Fibroblast of skin of right biceps (primary cell): ENCODE data around the gene AZU1.

Source experiments
- DNase-seq: peaks from one replicate; pipeline ENCODE4 v3.0.0-alpha.2; 2013

AZU1 gene, protein sequence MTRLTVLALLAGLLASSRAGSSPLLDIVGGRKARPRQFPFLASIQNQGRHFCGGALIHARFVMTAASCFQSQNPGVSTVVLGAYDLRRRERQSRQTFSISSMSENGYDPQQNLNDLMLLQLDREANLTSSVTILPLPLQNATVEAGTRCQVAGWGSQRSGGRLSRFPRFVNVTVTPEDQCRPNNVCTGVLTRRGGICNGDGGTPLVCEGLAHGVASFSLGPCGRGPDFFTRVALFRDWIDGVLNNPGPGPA

DNA sequence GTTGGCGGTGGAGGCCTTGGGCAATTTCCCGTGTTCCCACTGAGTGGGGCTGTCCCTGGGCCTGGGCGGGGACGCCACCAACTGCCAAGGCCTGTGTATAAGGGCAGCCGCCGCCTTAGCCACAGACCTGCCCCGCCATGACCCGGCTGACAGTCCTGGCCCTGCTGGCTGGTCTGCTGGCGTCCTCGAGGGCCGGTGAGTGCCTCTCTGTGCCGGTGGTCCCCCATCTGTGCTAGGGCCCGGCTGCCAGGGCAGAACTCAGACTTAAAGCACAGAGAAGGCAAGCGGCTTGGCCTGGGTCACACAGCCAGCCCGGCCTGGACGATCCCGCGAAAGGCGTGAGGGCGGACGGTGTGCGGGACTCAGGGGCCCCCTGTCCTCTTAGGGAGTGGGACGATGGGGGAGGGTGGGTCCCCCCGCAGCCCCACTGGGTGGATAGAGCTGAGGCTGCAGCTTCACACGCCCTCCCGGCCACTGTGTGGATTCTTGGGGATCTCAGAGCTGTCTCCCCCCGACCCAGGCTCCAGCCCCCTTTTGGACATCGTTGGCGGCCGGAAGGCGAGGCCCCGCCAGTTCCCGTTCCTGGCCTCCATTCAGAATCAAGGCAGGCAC is at the start of gene AZU1:
Gene AZU1, plus strand, starts transcription at position 128 of the 612 bp plus-strand sequence. Its CDS starts 10 bp downstream, at position 138.
- DNase-seq, result no peak

DNA sequence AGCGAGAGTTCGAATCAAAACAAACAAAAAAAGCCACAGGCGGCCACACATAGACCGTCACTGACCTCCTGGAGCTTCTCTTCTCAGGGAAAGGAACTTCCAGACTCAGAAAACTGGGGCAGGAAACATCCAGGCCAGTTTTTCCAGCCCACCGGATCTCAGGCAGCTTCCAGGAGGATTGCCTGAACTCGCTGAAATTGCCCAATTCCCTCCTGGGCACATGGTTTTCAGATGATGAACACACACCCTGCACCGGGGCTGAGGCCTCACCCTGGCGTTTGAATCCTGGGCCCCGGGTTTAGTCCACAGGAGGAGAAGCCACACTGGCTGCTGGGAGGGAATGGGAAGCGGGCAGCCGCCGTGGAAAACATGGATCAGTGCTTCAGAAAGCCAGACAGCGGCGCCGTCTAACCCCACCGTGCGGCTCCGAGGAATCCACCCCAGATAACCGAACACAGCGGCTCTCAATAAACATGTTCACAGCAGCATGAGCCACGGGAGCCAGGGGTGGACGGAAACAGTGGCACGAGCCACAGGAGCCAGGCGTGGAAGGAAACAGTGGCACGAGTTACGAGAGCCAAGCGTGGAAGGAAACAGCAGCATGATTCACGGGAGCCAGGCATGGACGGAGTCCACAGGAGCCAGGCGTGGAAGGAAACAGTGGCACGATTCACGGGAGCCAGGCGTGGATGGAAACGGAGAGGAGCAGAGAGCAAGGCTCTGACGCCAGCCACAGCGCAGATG is 48.6 kb upstream of the AZU1 start:
- DNase-seq, result peak; percentile 91

DNA sequence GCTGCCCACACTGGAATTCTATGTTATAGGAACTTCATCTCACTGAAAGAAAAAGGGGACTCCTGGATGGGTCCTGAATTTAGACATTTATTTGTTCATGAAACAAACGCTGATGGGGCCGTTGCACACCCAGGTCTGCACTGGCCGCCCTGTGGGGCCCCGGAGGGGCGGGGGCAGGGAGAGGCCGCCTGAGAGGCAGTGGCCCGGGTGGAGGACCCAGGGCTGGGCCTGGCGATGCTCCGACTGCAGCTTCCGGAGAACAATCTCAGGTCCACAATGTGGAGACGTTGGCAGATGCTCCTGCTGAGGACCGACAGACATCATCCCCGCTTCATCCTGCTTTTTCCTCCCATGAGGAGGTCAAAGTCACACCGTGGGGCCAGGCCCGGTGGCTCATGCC is 46.7 kb upstream of the AZU1 start:
- no peak for DNase-seq

DNA sequence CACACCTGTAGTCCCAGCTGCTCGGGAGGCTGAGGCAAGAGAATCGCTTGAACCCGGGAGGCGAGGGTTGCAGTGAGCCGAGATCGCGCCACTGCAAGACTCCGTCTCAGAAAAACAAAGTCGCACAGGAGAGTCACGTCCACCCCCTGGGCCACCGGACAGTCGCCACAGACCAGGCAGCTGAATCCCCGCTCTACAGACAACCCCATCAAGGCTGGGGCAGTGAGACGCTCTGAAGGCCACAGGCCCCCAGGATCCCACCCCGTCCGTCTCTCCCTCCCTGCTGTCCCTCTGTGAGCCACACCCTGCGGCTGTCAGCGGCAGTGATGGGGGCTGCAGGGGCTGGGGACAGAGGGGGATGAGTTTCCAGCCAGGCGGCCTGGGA is 45.8 kb upstream of the AZU1 start:
- DNase-seq, result no peak

GRCh38 chr19:782185-782877 is 45.3 kb upstream of the AZU1 start:
- DNase-seq, result peak; percentile 76

DNA sequence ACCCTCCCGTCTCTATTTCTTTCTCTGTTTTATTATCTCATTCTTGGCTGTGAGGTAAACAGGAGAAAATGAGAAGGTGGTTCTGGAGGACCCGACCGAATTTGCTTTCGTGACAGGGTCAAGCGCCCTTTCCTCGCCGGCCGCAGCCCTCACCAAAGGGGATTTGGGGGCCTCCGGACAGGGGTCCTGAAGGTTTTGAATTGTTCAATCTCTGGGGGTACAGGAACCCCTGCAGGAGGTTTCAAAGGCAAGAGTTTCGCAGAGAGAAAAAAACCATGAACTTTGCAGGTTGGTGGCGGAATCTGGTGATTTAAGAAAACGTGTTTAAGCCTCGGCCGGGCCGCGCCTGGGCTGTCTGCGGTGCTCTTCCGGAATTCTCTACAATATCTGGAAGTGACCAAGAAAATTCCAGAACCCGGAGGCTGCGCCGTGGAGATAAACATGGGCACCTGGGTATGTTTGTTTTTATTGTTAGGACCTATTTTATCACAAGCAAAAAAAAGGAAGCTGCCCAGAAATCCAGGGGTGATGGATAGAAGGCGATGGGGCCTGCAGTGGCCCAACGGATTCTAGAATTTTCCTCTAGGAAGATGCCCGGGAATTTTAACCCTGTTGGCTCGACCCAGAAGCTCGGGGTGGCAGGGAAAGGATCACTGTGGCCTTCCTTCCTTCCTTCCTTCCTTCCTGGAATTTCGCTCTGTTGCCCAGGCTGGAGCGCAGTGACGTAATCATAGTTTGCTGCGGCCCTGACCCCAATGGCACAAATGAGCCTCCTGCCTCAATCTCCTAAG is 44.6 kb upstream of the AZU1 start:
- no peak for DNase-seq

DNA sequence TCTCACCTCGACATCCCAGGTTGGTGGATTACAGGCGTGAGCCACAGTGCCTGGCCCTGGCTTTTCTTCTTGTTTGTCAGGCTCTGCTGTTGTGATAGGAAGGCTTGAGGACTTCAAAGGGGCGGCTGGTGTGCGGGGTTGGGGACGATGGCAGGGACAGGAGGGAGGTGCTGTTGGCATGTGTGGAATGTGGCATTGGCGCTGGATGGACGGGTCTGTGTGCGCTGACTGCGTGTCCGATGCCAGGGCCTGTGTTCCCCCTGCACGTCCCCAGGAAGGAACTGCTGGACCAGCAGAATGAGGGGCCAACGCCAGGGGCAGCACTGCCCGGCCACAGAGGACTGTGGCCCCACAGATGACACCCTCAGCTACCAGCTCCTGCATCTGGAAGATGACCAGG is 43.1 kb upstream of the AZU1 start:
- no peak for DNase-seq

DNA sequence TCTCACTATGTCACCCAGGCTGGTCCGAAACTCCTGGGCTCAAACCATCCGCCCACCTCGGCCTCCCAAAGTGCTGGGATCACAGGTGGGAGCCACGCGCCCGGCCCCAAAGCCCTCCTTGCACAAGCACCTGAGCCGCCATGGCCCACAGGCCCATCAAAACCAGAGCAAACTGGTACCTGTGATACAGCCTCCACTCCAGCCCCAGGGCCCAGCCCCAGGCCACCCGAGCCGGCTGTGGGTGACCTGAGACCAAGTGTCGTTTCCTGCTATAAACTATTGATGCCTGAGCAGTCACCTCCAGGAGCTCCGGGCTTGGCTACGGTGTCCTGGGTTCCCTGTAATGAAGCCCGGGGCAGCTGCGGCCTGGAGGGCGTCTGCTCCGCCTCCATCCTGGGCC is 40.1 kb upstream of the AZU1 start:
- DNase-seq, result no peak

- no peak for DNase-seq
Measured at GRCh38 chr19:788686-788982, 39.0 kb upstream of the AZU1 start.

DNA sequence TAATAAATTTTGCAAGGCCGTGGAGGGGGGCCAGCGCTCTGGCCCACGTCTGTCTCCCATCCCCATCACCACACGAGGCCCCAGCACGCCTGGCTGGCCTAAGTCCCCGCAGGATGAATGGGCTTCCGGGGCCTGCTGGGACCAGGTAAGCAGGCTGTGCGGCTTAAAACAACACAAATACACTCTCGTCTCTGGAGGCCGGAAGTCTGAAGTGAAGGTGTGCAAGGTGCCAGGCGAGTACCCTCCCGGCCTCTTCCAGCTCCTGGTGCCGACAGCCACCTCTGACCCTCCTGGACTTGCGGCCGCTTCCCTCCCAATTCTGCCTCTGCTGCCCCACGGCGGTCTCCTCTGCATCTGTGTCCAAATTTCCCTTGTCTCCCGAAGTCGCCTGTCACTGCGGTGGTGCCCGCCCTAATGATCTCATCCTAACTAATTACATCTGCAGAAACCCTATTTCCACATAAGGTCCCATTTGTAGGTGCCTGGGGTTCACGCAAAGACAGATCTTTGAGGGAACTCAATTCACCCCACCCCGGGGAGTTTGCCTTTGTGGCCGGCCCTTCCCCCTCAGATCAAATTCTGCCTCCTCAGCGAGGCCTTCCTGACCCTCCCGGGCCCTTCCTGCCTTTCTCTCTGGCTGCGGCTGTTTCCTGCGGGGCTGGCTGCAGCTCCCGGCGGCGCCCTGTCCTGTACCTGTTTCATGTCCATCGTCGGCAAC is 38.5 kb upstream of the AZU1 start:
- DNase-seq, result no peak

DNA sequence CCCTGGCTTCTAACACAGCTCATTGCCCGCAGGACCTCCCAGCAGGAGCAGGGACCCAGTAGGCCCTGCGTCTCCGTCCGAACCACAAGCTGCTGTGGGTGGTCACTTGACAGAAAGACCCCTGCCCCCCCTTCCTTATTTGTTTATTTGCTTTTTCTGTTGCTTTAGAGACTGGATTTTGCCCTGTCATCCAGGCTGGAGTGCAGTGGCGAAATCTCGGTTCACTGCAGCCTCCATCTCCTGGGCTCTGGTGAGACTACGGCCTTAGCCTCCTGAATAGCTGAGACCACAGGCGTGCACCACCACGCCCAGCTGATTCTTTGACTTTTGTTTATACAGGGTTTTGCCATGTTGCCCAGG is 38.0 kb upstream of the AZU1 start:
- DNase-seq, result no peak

DNA sequence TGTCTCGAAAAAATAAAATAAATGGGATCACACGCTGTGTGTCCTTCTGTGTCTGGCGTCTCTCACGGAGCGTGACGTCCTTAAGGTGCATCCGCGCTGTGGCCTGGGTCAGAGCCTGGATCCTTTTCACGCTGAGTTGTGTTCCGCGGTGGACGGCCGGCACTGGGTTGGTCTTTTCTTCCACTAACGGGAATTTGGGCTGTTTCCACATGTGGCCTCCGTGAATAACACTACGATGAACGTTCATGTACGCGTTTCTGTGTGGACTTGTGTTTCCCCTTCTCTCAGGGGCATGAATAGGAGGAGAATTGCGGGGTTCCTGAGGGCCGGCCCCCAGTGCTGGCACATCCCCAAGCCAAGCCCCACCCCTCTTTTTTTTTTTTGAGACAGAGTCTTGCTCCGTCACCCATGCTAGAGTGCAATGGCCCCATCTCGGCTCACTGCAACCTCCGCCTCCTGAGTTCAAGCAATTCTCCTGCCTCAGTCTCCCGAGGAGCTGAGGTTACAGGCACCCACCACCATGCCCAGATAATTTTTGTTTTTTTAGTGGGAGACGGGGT is 36.5 kb upstream of the AZU1 start:
- no peak for DNase-seq

GRCh38 chr19:791567-792305 is 35.9 kb upstream of the AZU1 start:
- no peak for DNase-seq

DNA sequence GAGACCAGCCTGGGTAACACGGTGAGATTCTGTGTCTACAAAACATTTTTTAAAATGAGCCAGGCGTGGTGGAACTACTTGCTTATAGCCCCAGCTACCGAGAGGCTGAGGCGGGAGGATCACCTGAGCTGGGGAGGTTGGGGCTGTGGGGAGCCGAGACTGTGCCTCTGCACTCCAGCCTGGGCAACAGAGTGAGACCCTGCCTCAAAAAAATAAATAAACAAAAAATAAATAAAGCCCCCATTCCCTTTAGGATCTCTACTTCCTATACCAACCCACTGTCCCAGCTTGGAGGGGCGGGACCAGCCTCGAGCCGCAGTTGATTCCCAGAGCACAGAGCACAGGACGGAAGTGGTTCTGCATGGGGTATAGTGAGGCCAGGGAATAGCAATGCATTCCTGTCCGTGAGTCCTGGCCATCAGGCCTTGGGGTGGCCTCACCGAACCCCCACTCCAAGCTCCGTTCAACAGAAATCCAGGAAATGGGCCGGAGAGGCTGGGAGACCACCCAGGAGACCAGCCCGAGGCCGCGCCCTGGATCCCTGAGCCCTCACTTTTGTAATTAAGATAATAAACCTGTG is 35.2 kb upstream of the AZU1 start:
- no peak for DNase-seq

GRCh38 chr19:793806-794205 is 33.8 kb upstream of the AZU1 start:
- DNase-seq, result no peak

DNA sequence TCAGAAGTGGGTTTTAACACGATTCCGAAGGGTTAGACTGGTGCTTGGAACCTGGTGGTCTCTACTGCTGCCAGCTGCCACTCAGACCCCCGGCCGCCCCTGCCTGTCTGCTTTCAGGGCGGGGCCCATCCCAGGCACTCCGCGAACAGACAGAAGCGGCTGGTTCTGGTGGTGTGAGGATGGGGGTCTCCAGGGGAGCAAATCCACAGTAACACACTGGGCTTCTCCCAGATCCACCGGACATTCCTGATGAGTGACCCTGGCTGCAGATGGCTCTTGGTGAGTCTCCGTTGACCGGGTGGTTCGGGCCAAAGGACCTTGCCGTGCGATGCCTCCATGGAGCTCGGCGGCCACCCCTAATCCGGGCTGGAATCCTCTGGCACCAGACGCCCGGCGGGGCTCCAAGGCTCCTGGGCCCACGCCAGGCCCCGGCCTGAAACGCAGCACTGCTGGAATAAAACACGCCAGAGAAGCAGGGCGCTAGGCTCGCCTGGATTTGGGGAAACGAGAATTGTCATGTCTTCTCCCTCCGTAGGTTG is 32.5 kb upstream of the AZU1 start:
- no peak for DNase-seq

- no peak for DNase-seq
Measured at GRCh38 chr19:795691-796581, 31.7 kb upstream of the AZU1 start.

DNA sequence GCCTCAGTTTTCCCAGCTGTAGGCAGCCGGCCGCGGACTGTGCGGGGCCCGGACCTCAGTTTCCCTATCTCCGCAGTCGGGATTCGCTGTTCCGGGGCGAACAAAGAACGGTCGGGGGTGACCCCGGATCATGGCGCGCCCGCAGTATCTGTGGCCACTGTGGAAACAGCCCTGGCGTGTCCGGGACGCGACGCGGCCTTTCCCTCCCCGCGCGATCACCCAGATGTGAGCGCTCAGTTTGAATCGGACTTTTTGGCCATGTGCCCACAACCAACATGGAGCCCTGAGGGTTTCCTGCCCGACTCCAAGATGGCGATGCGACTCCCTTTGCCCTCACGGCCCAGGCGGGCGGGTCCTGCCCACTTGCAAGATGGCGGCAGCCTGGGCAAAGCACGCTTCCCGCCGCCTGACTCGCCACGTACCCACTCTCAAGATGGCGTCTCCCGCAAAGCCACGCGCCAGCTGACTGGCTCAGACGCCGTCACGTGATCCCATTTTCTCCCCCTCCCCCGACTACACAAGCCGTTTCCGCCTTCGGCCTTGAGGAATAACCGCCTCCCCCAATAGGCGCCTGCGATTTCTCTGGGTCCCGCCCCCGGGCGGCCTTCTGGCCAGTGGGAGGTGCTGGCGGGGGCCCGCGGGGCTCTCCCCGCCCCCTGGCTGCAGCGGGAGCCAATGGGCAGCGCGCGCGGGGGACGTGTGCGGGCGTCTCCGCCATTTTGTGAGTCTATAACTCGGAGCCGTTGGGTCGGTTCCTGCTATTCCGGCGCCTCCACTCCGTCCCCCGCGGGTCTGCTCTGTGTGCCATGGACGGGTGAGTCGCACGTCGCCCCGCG is 30.7 kb upstream of the AZU1 start, which contains the start of gene PTBP1:
Gene PTBP1, plus strand, starts transcription at position 761 of the 836 bp plus-strand sequence. Its CDS starts 46 bp downstream, at position 807.
- DNase-seq, result peak; percentile 100
